ENCODE results near the gene FSHR.

GRCh38 chr2:48984922-48985321 is 169.4 kb downstream of the FSHR start:
- no peak for TF ChIP-seq CTCF (IDR thresholded peaks at IDR 0.05)
- no peak for TF ChIP-seq POLR2A (IDR thresholded peaks at IDR 0.05)
